ENCODE results near the gene CLSTN2.

The CLSTN2 gene

DNA sequence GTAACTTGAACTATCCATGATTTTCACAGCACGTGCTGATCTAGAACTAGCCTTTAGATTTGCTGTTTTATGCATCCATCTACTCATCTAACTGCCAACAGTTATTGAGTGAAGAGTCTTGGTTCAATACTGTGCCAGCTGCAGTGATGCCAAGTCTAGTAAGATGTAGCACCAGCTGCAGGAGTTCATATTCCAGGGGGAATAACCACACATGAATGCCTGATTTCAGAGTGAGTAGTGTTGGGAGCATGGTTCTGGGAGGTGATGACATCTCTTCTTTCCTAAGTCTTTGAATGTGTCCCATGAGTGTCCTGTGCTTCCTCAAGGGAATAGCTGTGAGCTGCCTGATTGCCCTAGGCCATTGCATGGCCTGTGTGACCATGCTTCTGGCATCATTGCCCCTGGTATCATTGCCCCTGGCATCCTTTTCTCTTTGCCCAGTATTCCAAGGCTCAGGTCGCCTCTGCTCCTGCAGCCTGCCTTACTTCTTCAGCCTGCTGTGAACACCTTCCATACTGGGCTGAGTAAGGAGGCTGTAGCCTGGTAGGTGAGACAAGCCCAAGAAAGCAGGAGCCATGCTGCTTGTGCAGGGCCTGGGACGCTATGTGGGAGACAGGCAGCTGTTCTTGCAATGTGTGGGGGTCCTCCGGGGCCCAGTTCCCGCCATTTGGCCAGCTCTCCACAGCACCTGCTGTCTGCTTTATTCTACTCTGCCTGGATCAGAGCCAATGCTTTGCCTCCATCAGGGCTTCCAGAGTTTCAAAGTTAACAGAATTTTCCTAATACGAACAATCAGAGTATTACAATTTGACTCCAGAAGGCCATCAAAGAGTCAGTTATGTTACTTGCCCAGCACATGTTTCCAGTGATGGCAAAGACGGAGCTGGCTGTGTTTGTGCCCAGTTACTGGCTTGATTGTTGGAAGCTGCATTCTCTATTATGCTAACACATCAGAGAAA lies 73.2 kb downstream of the CLSTN2 start:
- no peak for DNase-seq

GRCh38 chr3:140010391-140010790 lies 75.4 kb downstream of the CLSTN2 start:
- no peak for DNase-seq

- DNase-seq = no peak
Observed at GRCh38 chr3:140011086-140011485, 76.1 kb downstream of the CLSTN2 start.

GRCh38 chr3:140011611-140012277 lies 76.8 kb downstream of the CLSTN2 start:
- DNase-seq = no peak

DNA sequence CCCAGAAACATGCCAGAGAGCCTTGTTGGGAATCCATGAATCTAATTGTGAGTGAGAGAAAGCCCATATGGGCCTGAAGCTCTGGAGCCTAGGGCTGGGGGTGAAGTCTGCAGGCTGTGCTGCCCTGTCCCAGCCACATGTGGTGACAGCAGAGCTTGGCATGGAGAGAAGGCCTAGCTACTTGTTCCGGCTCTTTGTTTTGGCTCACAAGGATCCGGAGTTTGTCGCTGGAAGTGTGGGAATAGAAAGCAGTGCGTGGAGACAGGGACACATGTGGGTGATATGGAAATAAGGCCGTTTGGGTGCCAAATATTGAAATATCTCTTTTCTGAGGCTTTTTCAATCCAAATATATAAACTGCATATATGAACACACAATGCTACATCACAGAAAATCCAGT lies 78.2 kb downstream of the CLSTN2 start:
- no peak for DNase-seq

DNA sequence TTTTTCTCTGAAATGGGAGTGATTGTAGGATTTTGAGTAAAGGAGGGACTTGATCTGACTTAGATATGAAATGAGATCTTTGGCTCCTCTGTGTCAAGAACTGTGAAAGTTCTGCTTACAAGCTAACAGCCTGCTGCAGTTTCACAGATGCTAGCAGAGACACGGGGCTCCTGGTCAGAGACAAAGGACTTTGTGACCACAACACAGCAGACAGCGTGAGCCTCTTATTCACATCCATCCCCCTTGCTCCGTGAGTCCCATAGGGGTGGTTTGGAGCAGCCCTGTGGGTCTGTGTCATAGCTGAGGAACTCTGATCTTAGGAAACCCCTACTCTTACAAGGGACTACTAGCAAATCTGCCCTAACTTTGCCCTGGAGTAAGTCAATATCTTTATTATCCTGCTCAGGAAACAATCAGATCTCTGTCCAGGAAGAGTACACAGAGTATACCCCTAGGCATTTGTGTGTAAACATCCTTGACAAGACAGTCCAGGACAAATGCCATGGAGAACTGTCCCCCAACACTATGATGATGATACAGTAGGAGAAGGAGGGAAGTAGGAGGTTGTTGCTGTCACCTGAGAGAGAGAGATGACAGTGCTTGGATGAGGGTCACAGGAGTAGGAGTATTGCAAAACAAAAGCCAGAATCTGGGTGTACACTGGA lies 80.0 kb downstream of the CLSTN2 start:
- no peak for DNase-seq

GRCh38 chr3:140015741-140016140 lies 80.8 kb downstream of the CLSTN2 start:
- DNase-seq = no peak

- no peak for DNase-seq
Observed at GRCh38 chr3:140018556-140018955, 83.6 kb downstream of the CLSTN2 start.

GRCh38 chr3:140019946-140020345 lies 85.0 kb downstream of the CLSTN2 start:
- no peak for DNase-seq

- no peak for DNase-seq
Observed at GRCh38 chr3:140020541-140020940, 85.6 kb downstream of the CLSTN2 start.

- DNase-seq = no peak
Observed at GRCh38 chr3:140021269-140021668, 86.3 kb downstream of the CLSTN2 start.

DNA sequence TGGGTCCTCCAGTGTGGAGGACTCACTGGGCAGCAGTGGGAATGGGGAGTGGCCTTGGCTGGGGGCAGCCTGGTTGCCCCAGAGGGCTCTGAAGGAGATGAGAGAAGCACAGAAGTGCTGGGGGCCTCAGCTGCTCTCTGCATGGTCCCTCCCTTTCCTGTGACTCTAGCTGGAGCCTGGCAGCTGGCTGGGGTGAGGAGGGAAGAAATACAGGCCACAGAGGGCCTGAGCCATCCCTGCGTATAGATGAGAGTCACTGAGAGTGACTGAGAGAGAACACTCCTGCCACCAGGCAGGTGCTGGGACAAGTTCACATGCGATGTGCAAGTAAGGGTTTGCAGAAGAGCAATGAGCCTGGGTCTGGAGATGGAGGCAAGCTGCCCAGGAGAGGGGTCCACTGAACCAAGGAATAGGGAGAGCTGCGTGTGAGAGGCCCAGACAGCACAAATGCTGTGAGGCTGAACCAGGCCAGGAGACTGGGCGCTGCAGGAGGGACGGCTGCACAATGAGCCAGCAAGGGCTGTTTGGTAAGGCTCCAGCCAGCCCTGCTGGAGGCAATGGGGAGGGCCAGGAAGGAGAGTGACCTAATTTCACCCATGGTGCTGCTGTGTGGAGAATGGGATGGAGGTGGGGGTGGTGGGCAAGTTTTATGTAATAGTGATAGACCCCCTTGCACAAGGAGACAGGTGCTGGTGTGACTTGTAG lies 87.2 kb downstream of the CLSTN2 start:
- DNase-seq = no peak

- no peak for DNase-seq
Observed at GRCh38 chr3:140023616-140024530, 88.9 kb downstream of the CLSTN2 start.

- no peak for DNase-seq
Observed at GRCh38 chr3:140031170-140031569, 96.2 kb downstream of the CLSTN2 start.

GRCh38 chr3:140034058-140034457 lies 99.1 kb downstream of the CLSTN2 start:
- DNase-seq = no peak

DNA sequence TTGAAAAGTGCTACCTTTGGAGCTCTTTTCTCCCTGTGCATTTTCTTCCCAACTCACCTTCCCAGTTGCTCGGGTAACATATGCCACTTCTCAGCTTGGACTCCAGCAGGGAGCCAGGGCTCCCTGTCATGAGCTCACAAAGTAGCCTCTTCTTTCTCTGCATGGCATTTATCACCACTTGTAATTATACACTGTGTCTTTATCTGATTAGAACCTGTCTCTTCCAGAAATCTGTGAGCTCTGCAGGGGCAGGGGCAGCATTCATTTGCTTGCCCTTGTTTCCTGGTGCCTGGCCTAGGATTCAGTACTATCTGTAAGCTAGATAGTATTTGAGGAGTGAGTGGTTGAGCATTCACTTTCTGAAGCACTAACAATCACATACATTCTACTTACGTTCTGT lies 100.9 kb downstream of the CLSTN2 start:
- no peak for DNase-seq

GRCh38 chr3:140050396-140050795 lies 115.4 kb downstream of the CLSTN2 start:
- DNase-seq = no peak

- no peak for DNase-seq
Observed at GRCh38 chr3:140051019-140051957, 116.3 kb downstream of the CLSTN2 start.

- no peak for DNase-seq
Observed at GRCh38 chr3:140052771-140053702, 118.1 kb downstream of the CLSTN2 start.
